DMS79 (cell line): ENCODE results near the gene CHN2.
A peak's percentile ranks its signal among the peaks of the same experiment; 100 is the strongest.

Experiments
- DNase-seq: peaks from one replicate; lab custom pipeline; 2025; lab: John Stamatoyannopoulos, UW

CHN2 gene

GRCh38 chr7:29284696-29285443, 90.3 kb downstream of the CHN2 start:
- DNase-seq: no peak

- DNase-seq: no peak
Measured at GRCh38 chr7:29285444-29285793, 90.8 kb downstream of the CHN2 start.

- DNase-seq: no peak
Measured at GRCh38 chr7:29285861-29286260, 91.3 kb downstream of the CHN2 start.

GRCh38 chr7:29287366-29287765, 92.8 kb downstream of the CHN2 start:
- DNase-seq: no peak

GRCh38 chr7:29288181-29289091, 93.9 kb downstream of the CHN2 start:
- peak; percentile 61 for DNase-seq

GRCh38 chr7:29289156-29290021, 94.8 kb downstream of the CHN2 start:
- peak; percentile 93 for DNase-seq

- DNase-seq: no peak
Measured at GRCh38 chr7:29290829-29291228, 96.3 kb downstream of the CHN2 start.

GRCh38 chr7:29291723-29292618, 97.4 kb downstream of the CHN2 start:
- DNase-seq: no peak

GRCh38 chr7:29292886-29293658, 98.5 kb downstream of the CHN2 start:
- DNase-seq: no peak

- no peak for DNase-seq
Measured at GRCh38 chr7:29296421-29296820, 101.8 kb downstream of the CHN2 start.

GRCh38 chr7:29297194-29297890, 102.8 kb downstream of the CHN2 start:
- no peak for DNase-seq

GRCh38 chr7:29299086-29299485, 104.5 kb downstream of the CHN2 start:
- DNase-seq: no peak

- no peak for DNase-seq
Measured at GRCh38 chr7:29300026-29300480, 105.5 kb downstream of the CHN2 start.

- no peak for DNase-seq
Measured at GRCh38 chr7:29300649-29301048, 106.1 kb downstream of the CHN2 start.

- no peak for DNase-seq
Measured at GRCh38 chr7:29302666-29303395, 108.3 kb downstream of the CHN2 start.

GRCh38 chr7:29304756-29305155, 110.2 kb downstream of the CHN2 start:
- peak; percentile 37 for DNase-seq

GRCh38 chr7:29306319-29306991, 111.9 kb downstream of the CHN2 start:
- no peak for DNase-seq

- no peak for DNase-seq
Measured at GRCh38 chr7:29308424-29308823, 113.8 kb downstream of the CHN2 start.
